H1 (cell line): ENCODE measurements around the gene SIRT3. TPM values are rescaled to one million over a fixed set of nuclear protein-coding genes. Genes with fewer than 3 reads are reported as not detected.
A peak's percentile ranks its signal among the peaks of the same experiment; 100 is the strongest.

Source experiments
- CTCF ChIA-PET: fragments of 300-600 bp; sonication (Branson Sonifier 250); formaldehyde crosslinking; loops from one replicate; lab custom pipeline; 2021; ENCODE audit not compliant: partially characterized antibody; lab: Charles Lee
- POLR2A ChIA-PET: fragments of 300-600 bp; sonication (Branson Sonifier 250); formaldehyde crosslinking; loops from one replicate; lab custom pipeline; 2021; ENCODE audit warnings: inconsistent platforms; ENCODE audit not compliant: partially characterized antibody; lab: Charles Lee
- DNase-seq, 2 experiments: peaks; one replicate each; pipeline versions ENCODE4 v3.0.0 to v3.0.0-alpha.2; 2010 to 2022; ENCODE audit warnings: low spot score in 2 of 2, low read depth in 1 of 2, mixed read lengths in 1 of 2
- FAIRE-seq: peaks from 2 replicates; lab custom pipeline; 2011; peaks lifted over from hg19 to GRCh38; lab: Jason Lieb, UNC
- H2AFZ ChIP-seq: 2 replicates; pipeline ENCODE4 v1.8.1; 2012; ENCODE audit warnings: low read length, inconsistent platforms
- H2AK5ac ChIP-seq: 2 replicates; pipeline ENCODE4 v1.6.1; 2013; ENCODE audit warnings: low read depth, low read length
- H2BK120ac ChIP-seq: replicated peaks from 2 replicates; pipeline ENCODE3; 2013; ENCODE audit warnings: low read depth, low read length, inconsistent platforms
- H2BK12ac ChIP-seq: 2 replicates; pipeline ENCODE4 v1.6.1; 2013; ENCODE audit warnings: low read depth, low read length
- H2BK15ac ChIP-seq: 2 replicates; pipeline ENCODE4 v1.6.1; 2013; ENCODE audit warnings: low read length
- H2BK20ac ChIP-seq: 2 replicates; pipeline ENCODE4 v1.6.1; 2013; ENCODE audit warnings: low read length
- H2BK5ac ChIP-seq: 2 replicates; pipeline ENCODE4 v1.6.1; 2013; ENCODE audit warnings: low read depth, low read length
- H3K14ac ChIP-seq: 2 replicates; pipeline ENCODE4 v1.6.1; 2013; ENCODE audit warnings: inconsistent platforms; ENCODE audit not compliant: insufficient read length
- H3K18ac ChIP-seq: 2 replicates; pipeline ENCODE4 v1.6.1; 2013; ENCODE audit warnings: low read length; ENCODE audit errors: extremely low read depth
- H3K23ac ChIP-seq: 2 replicates; pipeline ENCODE4 v1.6.1; 2013; ENCODE audit warnings: inconsistent platforms; ENCODE audit not compliant: insufficient read length
- H3K23me2 ChIP-seq: 2 replicates; pipeline ENCODE4 v1.6.1; 2013; ENCODE audit warnings: low read depth, low read length
- H3K27ac ChIP-seq: 2 replicates; pipeline ENCODE4 v1.6.1; 2011; ENCODE audit warnings: low read depth, low read length, inconsistent platforms
- H3K27me3 ChIP-seq, 4 experiments: replicated peaks in 1 of 4; 1 replicate in 1 of 4; 2 replicates in 3 of 4; pipeline versions ENCODE4 v1.6.1 to v1.8.1; 2011 to 2013; ENCODE audit warnings: low read length in 3 of 4, mild to moderate bottlenecking in 3 of 4, inconsistent platforms in 2 of 4, mixed read lengths in 2 of 4, moderate library complexity in 1 of 4; ENCODE audit not compliant: control insufficient read depth in 3 of 4, insufficient read depth in 3 of 4; ENCODE audit errors: extremely low read depth in 1 of 4
- H3K36me3 ChIP-seq, 4 experiments: 2 replicates each; pipeline versions ENCODE4 v1.6.1 to v1.8.1; 2011 to 2013; ENCODE audit warnings: mild to moderate bottlenecking in 4 of 4, low read length in 3 of 4, moderate library complexity in 2 of 4, control low read depth in 1 of 4, inconsistent platforms in 1 of 4; ENCODE audit not compliant: insufficient read depth in 4 of 4, control insufficient read depth in 2 of 4
- H3K4ac ChIP-seq: replicated peaks from 2 replicates; pipeline ENCODE3; 2013; ENCODE audit warnings: low read length, low read depth, mixed read lengths, inconsistent platforms; ENCODE audit not compliant: insufficient read length
- H3K4me1 ChIP-seq, 4 experiments: replicated peaks in 1 of 4; 1 replicate in 1 of 4; 2 replicates in 3 of 4; pipeline versions ENCODE4 v1.6.1 to v1.8.1; 2011 to 2013; ENCODE audit warnings: low read length in 3 of 4, inconsistent platforms in 2 of 4, mixed read lengths in 1 of 4; ENCODE audit not compliant: insufficient read depth in 4 of 4, control insufficient read depth in 3 of 4
- H3K4me2 ChIP-seq, 2 experiments: 2 replicates each; pipeline versions ENCODE4 v1.6.1 to v1.8.1; 2011 to 2013; ENCODE audit warnings: low read depth in 2 of 2, low read length in 2 of 2, control low read depth in 1 of 2, inconsistent platforms in 1 of 2, mild to moderate bottlenecking in 1 of 2; ENCODE audit not compliant: insufficient read depth in 1 of 2
- H3K4me3 ChIP-seq, 4 experiments: fragments of 200-600, 300-600 bp in 1 of 4; sonication (generic), shearing (Covaris generic), sonication (Bioruptor Twin) in 1 of 4; 2 replicates each; pipeline versions ENCODE4 v1.5.1 to v1.8.1; 2011 to 2016; ENCODE audit warnings: low read length in 4 of 4, low read depth in 3 of 4, control low read depth in 2 of 4, inconsistent platforms in 2 of 4, mild to moderate bottlenecking in 2 of 4, mixed read lengths in 1 of 4, moderate library complexity in 1 of 4; ENCODE audit not compliant: insufficient read depth in 2 of 4; ENCODE audit errors: extremely low read depth in 1 of 4
- H3K56ac ChIP-seq: replicated peaks from 2 replicates; pipeline ENCODE3; 2013; ENCODE audit warnings: low read depth, mild to moderate bottlenecking, mixed read lengths, low read length, inconsistent platforms; ENCODE audit not compliant: insufficient read length
- H3K79me1 ChIP-seq: 2 replicates; pipeline ENCODE4 v1.6.1; 2013; ENCODE audit warnings: low read depth, low read length, control low read depth
- H3K79me2 ChIP-seq, 2 experiments: 2 replicates each; pipeline versions ENCODE4 v1.6.1 to v1.8.1; 2012 to 2013; ENCODE audit warnings: low read length in 2 of 2, mild to moderate bottlenecking in 2 of 2, inconsistent platforms in 1 of 2; ENCODE audit not compliant: insufficient read depth in 2 of 2, control insufficient read depth in 1 of 2
- H3K9ac ChIP-seq, 4 experiments: replicated peaks in 1 of 4; 1 replicate in 1 of 4; 2 replicates in 3 of 4; pipeline versions ENCODE4 v1.6.1 to v1.8.1; 2011 to 2013; ENCODE audit warnings: low read depth in 3 of 4, low read length in 3 of 4, control low read depth in 2 of 4, mild to moderate bottlenecking in 2 of 4, moderate library complexity in 2 of 4, inconsistent platforms in 1 of 4; ENCODE audit errors: extremely low read depth in 1 of 4
- H3K9me3 ChIP-seq, 2 experiments: 2 replicates each; pipeline versions ENCODE4 v1.6.1 to v1.8.1; 2012 to 2013; ENCODE audit warnings: mild to moderate bottlenecking in 2 of 2, moderate library complexity in 2 of 2, control low read depth in 1 of 2, inconsistent platforms in 1 of 2, low read depth in 1 of 2, low read length in 1 of 2, mixed read lengths in 1 of 2; ENCODE audit not compliant: insufficient read depth in 2 of 2
- H4K20me1 ChIP-seq, 2 experiments: replicated peaks in 1 of 2; 2 replicates each; pipeline versions ENCODE3 to v1.8.1; 2011 to 2013; ENCODE audit warnings: inconsistent platforms in 2 of 2, low read length in 2 of 2, mild to moderate bottlenecking in 1 of 2; ENCODE audit not compliant: insufficient read depth in 2 of 2, control insufficient read depth in 1 of 2
- H4K5ac ChIP-seq: 2 replicates; pipeline ENCODE4 v1.6.1; 2013; ENCODE audit warnings: low read length, low read depth, mixed read lengths, inconsistent platforms; ENCODE audit not compliant: insufficient read length
- H4K8ac ChIP-seq: 2 replicates; pipeline ENCODE4 v1.8.0; 2013; ENCODE audit warnings: mild to moderate bottlenecking, moderate library complexity, low read length, inconsistent platforms; ENCODE audit not compliant: insufficient read depth; ENCODE audit errors: extremely low read depth
- H4K91ac ChIP-seq: replicated peaks from 2 replicates; pipeline ENCODE3; 2013; ENCODE audit warnings: low read length, mixed read lengths, inconsistent platforms; ENCODE audit not compliant: insufficient read length
- CTCF ChIP-seq, 3 experiments: IDR thresholded peaks; 1 replicate in 2 of 3; 2 replicates in 1 of 3; pipeline versions ENCODE4 v1.5.1 to v1.6.1; 2011; ENCODE audit warnings: low read length in 3 of 3, mild to moderate bottlenecking in 3 of 3, inconsistent platforms in 2 of 3, low read depth in 1 of 3, moderate library complexity in 1 of 3; ENCODE audit not compliant: insufficient read depth in 1 of 3; ENCODE audit errors: control extremely low read depth in 1 of 3
- RAD21 ChIP-seq, 2 experiments: IDR thresholded peaks in 1 of 2; conservative IDR thresholded peaks in 1 of 2; 2 replicates each; pipeline ENCODE4 v1.6.1; 2011; ENCODE audit warnings: low read depth in 2 of 2, low read length in 2 of 2, improper control_type of control experiment in 1 of 2, inconsistent platforms in 1 of 2, mild to moderate bottlenecking in 1 of 2, moderate library complexity in 1 of 2
- SIX5 ChIP-seq: IDR thresholded peaks from 2 replicates; pipeline ENCODE4 v1.6.1; 2011; ENCODE audit warnings: mild to moderate bottlenecking, low read depth, low read length
- WGBS, 2 experiments: shearing (Covaris generic) in 1 of 2; methylation state at CpG; one replicate each; pipeline versions ENCODE4 v1.1.6 to v1.1.7; 2013 to 2015; ENCODE audit warnings: low lambda C conversion rate in 2 of 2, mixed read lengths in 2 of 2, inconsistent platforms in 1 of 2, low coverage in 1 of 2, missing lambda C conversion rate in 1 of 2; ENCODE audit not compliant: insufficient replicate concordance in 2 of 2, insufficient coverage in 1 of 2, insufficient read length in 1 of 2; ENCODE audit errors: extremely low coverage in 1 of 2, missing lambda C conversion rate in 1 of 2; 5-methylcytosine and 5-hydroxymethylcytosine counted together
- polyA plus RNA-seq, 7 experiments: library from polyadenylated mRNA; depleted of rRNA in 3 of 7; stranded (reverse) in 5 of 7; unstranded in 2 of 7; fragments of >200 nt in 5 of 7; fragments of 200-250 nt in 2 of 7; gene quantifications; 1 replicate in 5 of 7; 2 replicates in 1 of 7; 4 replicates in 1 of 7; pipeline versions ENCODE4 v1.2.1 to v1.2.3, GENCODE V29; 2011 to 2013; ENCODE audit warnings: missing spikeins in 2 of 7, mixed read lengths in 2 of 7
- total RNA-seq: library from RNA; stranded (reverse); fragmentation: NEBNext Ultra II Directional; extraction: Animal tissue kit (Norgen Biotek cat#: 25700); gene quantifications from 2 replicates; pipeline ENCODE4 v1.2.1, GENCODE V29; 2021

SIRT3 gene
- total and polyA plus RNA-seq, 2 of the 8 experiments (the other 6 are each of a cell fraction or from before 2014, with no cell fraction given), result 14.3 to 21.6 TPM

GRCh38 chr11:251550-251949 is 15.4 kb upstream of the SIRT3 start:
- no peak overlapping the region for H2BK120ac ChIP-seq
- H2BK15ac ChIP-seq, result no peak overlapping the region
- H3K27ac ChIP-seq, result no peak overlapping the region
- ChIA-PET CTCF (interaction anchor here (1.2 to 9.8 kb wide), 32 partner anchors 11 to 267 kb away, joined by 3 to 212 read pairs (median 10); partner anchors contain the start of genes B4GALNT4, IFITM2, IFITM5 and NLRP6), POLR2A (interaction anchor here (0.7 to 3.1 kb wide), 16 partner anchors 15 to 143 kb away, joined by 3 to 9 read pairs (median 4); partner anchors contain the start of genes BET1L, PGGHG, PKP3 and PSMD13)
- no peak for DNase-seq
- 84% methylated on average over 10 of the region's 10 CpGs; no CpG with 5 or more reads in 1 of the 2 experiments for WGBS, 2 experiments
- H3K4me3 ChIP-seq, result no peak overlapping the region
- no peak overlapping the region for H3K4me2 ChIP-seq
- H2BK20ac ChIP-seq, result no peak overlapping the region
- H3K9ac ChIP-seq, result no peak overlapping the region
- no peak overlapping the region for H3K4ac ChIP-seq
- no peaks in the 10 kb centered on the region for H3K9me3 ChIP-seq
- no peak overlapping the region for H3K14ac ChIP-seq
- H4K5ac ChIP-seq, result no peak overlapping the region
- no peak overlapping the region for H3K56ac ChIP-seq
- no peak overlapping the region for H2AFZ ChIP-seq
- no peak overlapping the region for H3K23ac ChIP-seq
- no peak for TF ChIP-seq SIX5
- peak in 1 of 3 experiments; percentile 13; a peak in 1 of 4 replicates for TF ChIP-seq CTCF (IDR thresholded peaks at IDR 0.05; ENCODE audit: control extremely low read depth in 1 of 3, insufficient read depth in 1 of 3, low read depth in 1 of 3, low read length in 3 of 3)
- peak; percentile 32 to 40 for TF ChIP-seq RAD21 (IDR thresholded peaks at IDR 0.05 in 1 of 2, conservative IDR thresholded peaks at IDR 0.05 in 1 of 2; ENCODE audit: low read depth in 2 of 2, low read length in 2 of 2)
- TF ChIP-seq, all 59 proteins: peak for 2
- Histone ChIP-seq H3K36me3 (peaks cover 17 to 45% (median 37%) of the 10 kb centered on the region in 4 experiments), H4K8ac (no peak overlapping the region), H2AK5ac (no peak overlapping the region), H3K27me3 (no peaks in the 10 kb centered on the region; a peak in 1 of 7 replicates), H2BK12ac (no peak overlapping the region), H3K79me2 (no peaks in the 10 kb centered on the region), H3K23me2 (peaks cover 8% of the 10 kb centered on the region), H3K4me1 (no peaks in the 10 kb centered on the region), H4K91ac (no peak overlapping the region), H3K18ac (no peak overlapping the region), H3K79me1 (no peaks in the 10 kb centered on the region), H4K20me1 (no peaks in the 10 kb centered on the region), H2BK5ac (no peak overlapping the region)
- no peak for FAIRE-seq
